Mesenchymal stem cell (in vitro differentiated cells and primary cell): ENCODE results near the gene PRKCQ.

Experiments used
- DNase-seq: peaks from one replicate; pipeline ENCODE4 v3.0.0-alpha.2; 2013
- H2AFZ ChIP-seq: one replicate; pipeline ENCODE4 v1.6.1; 2013; ENCODE audit warnings: low read depth, mild to moderate bottlenecking, control low read depth, inconsistent platforms, low read length, moderate library complexity
- H2AK5ac ChIP-seq: 2 replicates; pipeline ENCODE4 v1.6.1; 2013; ENCODE audit warnings: low read length, moderate library complexity, mild to moderate bottlenecking, inconsistent platforms; ENCODE audit not compliant: severe bottlenecking
- H2BK120ac ChIP-seq: one replicate; pipeline ENCODE4 v1.6.1; 2013; ENCODE audit warnings: low read depth, mild to moderate bottlenecking, inconsistent platforms, low read length, moderate library complexity
- H2BK12ac ChIP-seq, 2 experiments: one replicate each; pipeline ENCODE4 v1.6.1; 2013; ENCODE audit warnings: inconsistent platforms in 2 of 2, low read length in 2 of 2, mild to moderate bottlenecking in 2 of 2, moderate library complexity in 2 of 2, control low read depth in 1 of 2
- H2BK15ac ChIP-seq: one replicate; pipeline ENCODE4 v1.6.1; 2013; ENCODE audit warnings: mild to moderate bottlenecking, low read depth, inconsistent platforms; ENCODE audit not compliant: poor library complexity, severe bottlenecking
- H2BK5ac ChIP-seq: 2 replicates; pipeline ENCODE4 v1.6.1; 2013; ENCODE audit warnings: low read depth, mild to moderate bottlenecking, low read length, control low read depth, inconsistent platforms; ENCODE audit not compliant: poor library complexity, severe bottlenecking
- H3K14ac ChIP-seq, 2 experiments: one replicate each; pipeline ENCODE4 v1.6.1; 2013; ENCODE audit warnings: inconsistent platforms in 2 of 2, low read length in 2 of 2, control low read depth in 1 of 2, mild to moderate bottlenecking in 1 of 2, moderate library complexity in 1 of 2
- H3K18ac ChIP-seq, 2 experiments: one replicate each; pipeline ENCODE4 v1.6.1; 2013; ENCODE audit warnings: inconsistent platforms in 2 of 2, low read length in 2 of 2, control low read depth in 1 of 2, low read depth in 1 of 2, mild to moderate bottlenecking in 1 of 2
- H3K23ac ChIP-seq, 2 experiments: one replicate each; pipeline ENCODE4 v1.6.1; 2013; ENCODE audit warnings: inconsistent platforms in 2 of 2, low read length in 2 of 2, mild to moderate bottlenecking in 2 of 2, moderate library complexity in 2 of 2, control low read depth in 1 of 2
- H3K27ac ChIP-seq: 2 replicates; pipeline ENCODE4 v1.5.1; 2013; ENCODE audit warnings: mild to moderate bottlenecking, moderate library complexity, low read length, control low read depth, inconsistent platforms; ENCODE audit not compliant: poor library complexity, severe bottlenecking
- H3K27me3 ChIP-seq, 2 experiments: 2 replicates each; pipeline versions ENCODE4 v1.6.1 to v1.7.0; 2013; ENCODE audit warnings: low read length in 2 of 2, mild to moderate bottlenecking in 2 of 2, moderate library complexity in 2 of 2, control low read depth in 1 of 2, inconsistent platforms in 1 of 2; ENCODE audit not compliant: control insufficient read depth in 1 of 2, insufficient read depth in 1 of 2
- H3K36me3 ChIP-seq, 2 experiments: 2 replicates each; pipeline versions ENCODE4 v1.6.1 to v1.7.0; 2013; ENCODE audit warnings: low read length in 2 of 2, control low read depth in 1 of 2, inconsistent platforms in 1 of 2, low read depth in 1 of 2, mild to moderate bottlenecking in 1 of 2; ENCODE audit not compliant: insufficient read depth in 2 of 2, control insufficient read depth in 1 of 2
- H3K4ac ChIP-seq, 2 experiments: one replicate each; pipeline ENCODE4 v1.6.1; 2013; ENCODE audit warnings: inconsistent platforms in 2 of 2, low read length in 2 of 2, mild to moderate bottlenecking in 2 of 2, moderate library complexity in 2 of 2, control low read depth in 1 of 2, low read depth in 1 of 2
- H3K4me1 ChIP-seq: 2 replicates; pipeline ENCODE4 v1.6.1; 2013; ENCODE audit warnings: low read depth, low read length, control low read depth; ENCODE audit not compliant: control insufficient read depth, insufficient read depth
- H3K4me2 ChIP-seq: 2 replicates; pipeline ENCODE4 v1.6.1; 2013; ENCODE audit warnings: low read length, mild to moderate bottlenecking, inconsistent platforms; ENCODE audit not compliant: poor library complexity, severe bottlenecking
- H3K4me3 ChIP-seq, 2 experiments: 2 replicates each; pipeline versions ENCODE4 v1.5.1 to v1.7.0; 2013; ENCODE audit warnings: low read length in 2 of 2, mild to moderate bottlenecking in 2 of 2, control low read depth in 1 of 2, low read depth in 1 of 2; ENCODE audit not compliant: insufficient read depth in 1 of 2
- H3K79me1 ChIP-seq: replicated peaks from 2 replicates; pipeline ENCODE4 v1.6.1; 2013; ENCODE audit warnings: mild to moderate bottlenecking, control low read depth, low read length, inconsistent platforms; ENCODE audit not compliant: poor library complexity, severe bottlenecking
- H3K9ac ChIP-seq: 2 replicates; pipeline ENCODE4 v1.7.0; 2013; ENCODE audit warnings: mild to moderate bottlenecking, low read length, moderate library complexity
- H3K9me3 ChIP-seq: 2 replicates; pipeline ENCODE4 v1.7.0; 2013; ENCODE audit warnings: mild to moderate bottlenecking, low read length; ENCODE audit not compliant: control insufficient read depth
- H4K8ac ChIP-seq: one replicate; pipeline ENCODE4 v1.6.1; 2013; ENCODE audit warnings: inconsistent platforms, mild to moderate bottlenecking, low read length, moderate library complexity
- H4K91ac ChIP-seq: one replicate; pipeline ENCODE4 v1.6.1; 2013; ENCODE audit warnings: mild to moderate bottlenecking, low read length, inconsistent platforms
- WGBS: methylation state at CpG from one replicate; pipeline ENCODE4 v1.1.7; 2013; ENCODE audit warnings: mixed read lengths; 5-methylcytosine and 5-hydroxymethylcytosine counted together

The PRKCQ gene

DNA sequence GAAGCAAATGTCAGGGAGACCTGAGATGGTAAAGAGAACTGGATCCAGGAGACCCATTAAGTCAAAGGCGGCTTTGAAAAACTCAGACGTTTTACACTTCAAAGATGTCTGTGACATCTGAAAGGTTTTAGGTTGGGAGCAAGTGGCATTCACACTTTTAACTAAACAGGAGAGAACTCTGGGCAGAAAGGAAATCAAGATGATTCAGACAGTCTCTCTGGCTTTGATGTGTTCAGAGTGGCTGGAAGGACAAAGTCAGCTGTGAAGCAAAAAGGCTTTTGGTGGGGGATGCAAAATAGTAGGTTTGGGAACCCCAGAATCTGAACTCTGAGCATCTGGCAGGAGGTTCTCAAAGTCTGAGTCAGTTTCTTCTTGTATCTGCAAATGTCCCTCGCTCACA is 66.6 kb downstream of the PRKCQ start:
- 55% methylated on average over 3 of the region's 3 CpGs for WGBS

DNA sequence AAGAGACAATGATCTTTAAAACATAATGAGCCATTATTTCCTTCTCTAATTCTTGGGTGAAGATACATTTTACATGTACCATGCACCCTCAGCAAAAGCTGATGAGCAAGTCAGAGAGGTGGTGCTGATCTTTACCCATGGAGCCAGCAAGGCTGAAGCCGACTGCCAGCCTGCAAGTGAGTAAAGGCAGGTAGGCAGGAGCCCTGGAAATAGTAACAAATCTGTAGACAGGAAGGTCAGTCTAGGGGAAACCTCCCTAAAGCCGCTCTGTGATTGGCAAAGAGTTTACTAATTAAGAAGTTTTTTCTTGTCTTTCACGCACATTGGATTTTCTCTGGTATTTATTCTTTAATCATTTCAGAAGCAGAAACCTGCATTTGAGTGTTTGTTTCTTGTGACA is 67.9 kb downstream of the PRKCQ start:
- Histone ChIP-seq H3K36me3 (no peaks in the 10 kb centered on the region), H4K91ac (no peak overlapping the region), H3K4me1 (no peaks in the 10 kb centered on the region), H3K23ac (no peak overlapping the region), H3K79me1 (no peaks in the 10 kb centered on the region), H2AK5ac (no peak overlapping the region), H2BK15ac (no peak overlapping the region), H3K18ac (no peak overlapping the region), H3K9me3 (no peaks in the 10 kb centered on the region), H3K14ac (no peak overlapping the region), H2AFZ (no peak overlapping the region), H3K4me2 (no peak overlapping the region), H2BK5ac (no peak overlapping the region), H3K27ac (no peak overlapping the region), H3K9ac (no peak overlapping the region), H2BK120ac (no peak overlapping the region), H2BK12ac (no peak overlapping the region), H3K27me3 (peaks cover 0 to 10% of the 10 kb centered on the region in 2 experiments), H3K4ac (no peak overlapping the region), H4K8ac (no peak overlapping the region), H3K4me3 (no peak overlapping the region)
- DNase-seq = no peak
- 93% methylated on average over 3 of the region's 3 CpGs for WGBS

More for the DNA sequence above, 66.6 kb downstream of the PRKCQ start:
- Histone ChIP-seq H3K9me3 (no peaks in the 10 kb centered on the region), H3K9ac (no peak overlapping the region), H3K79me1 (no peaks in the 10 kb centered on the region), H2AK5ac (no peak overlapping the region), H2BK15ac (no peak overlapping the region), H3K23ac (no peak overlapping the region), H2BK12ac (no peak overlapping the region), H3K27ac (no peak overlapping the region), H3K4me1 (no peaks in the 10 kb centered on the region), H4K91ac (no peak overlapping the region), H2BK120ac (no peak overlapping the region), H3K4ac (no peak overlapping the region), H3K36me3 (no peaks in the 10 kb centered on the region), H3K18ac (no peak overlapping the region), H2AFZ (no peak overlapping the region), H4K8ac (no peak overlapping the region), H2BK5ac (no peak overlapping the region), H3K14ac (no peak overlapping the region), H3K27me3 (peaks cover 0 to 10% of the 10 kb centered on the region in 2 experiments), H3K4me3 (no peak overlapping the region), H3K4me2 (no peak overlapping the region)
- no peak for DNase-seq

DNA sequence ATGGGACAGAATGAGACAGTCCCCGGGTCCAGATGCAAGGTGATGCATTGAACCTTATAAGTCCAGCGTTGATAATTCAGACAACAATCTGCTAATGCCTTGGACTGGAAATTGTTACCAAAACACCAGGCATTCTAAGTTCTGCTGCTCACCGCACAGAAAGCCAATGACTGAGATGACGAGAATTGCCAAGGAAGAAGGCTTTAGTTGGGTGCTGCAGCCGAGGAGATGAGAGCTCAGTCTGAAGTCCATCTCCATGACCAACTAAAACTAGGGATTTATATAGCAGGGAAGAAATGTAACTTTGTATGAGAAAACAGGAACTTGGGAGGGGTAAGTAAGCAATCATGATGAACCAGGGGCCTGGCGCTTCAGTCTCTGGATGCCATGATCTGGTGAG is 68.7 kb downstream of the PRKCQ start:
- Histone ChIP-seq H3K36me3 (no peaks in the 10 kb centered on the region), H2BK120ac (no peak overlapping the region), H3K4ac (no peak overlapping the region), H2AK5ac (no peak overlapping the region), H3K9me3 (no peaks in the 10 kb centered on the region), H2BK12ac (no peak overlapping the region), H2AFZ (no peak overlapping the region), H3K14ac (no peak overlapping the region), H4K8ac (no peak overlapping the region), H2BK5ac (no peak overlapping the region), H3K4me2 (no peak overlapping the region), H3K27ac (no peak overlapping the region), H3K79me1 (no peaks in the 10 kb centered on the region), H3K23ac (no peak overlapping the region), H3K4me3 (no peak overlapping the region), H3K18ac (no peak overlapping the region), H2BK15ac (no peak overlapping the region), H3K9ac (no peak overlapping the region), H3K4me1 (no peaks in the 10 kb centered on the region), H4K91ac (no peak overlapping the region), H3K27me3 (peaks cover 0 to 2% of the 10 kb centered on the region in 2 experiments)
- DNase-seq = no peak
- 95% methylated on average over 6 of the region's 6 CpGs for WGBS

GRCh38 chr10:6507311-6507710 is 72.8 kb downstream of the PRKCQ start:
- H3K79me1 ChIP-seq = no peaks in the 10 kb centered on the region
- no peaks in the 10 kb centered on the region for H3K4me1 ChIP-seq
- no peak overlapping the region for H2BK5ac ChIP-seq
- no peak overlapping the region for H2BK12ac ChIP-seq
- H2BK15ac ChIP-seq = no peak overlapping the region
- DNase-seq = no peak
- H2AK5ac ChIP-seq = no peak overlapping the region
- H3K27me3 ChIP-seq = no peaks in the 10 kb centered on the region
- H3K4ac ChIP-seq = no peak overlapping the region
- 81% methylated on average over 4 of the region's 5 CpGs for WGBS
- H4K8ac ChIP-seq = no peak overlapping the region
- no peak overlapping the region for H4K91ac ChIP-seq
- no peak overlapping the region for H3K4me3 ChIP-seq
- H3K9ac ChIP-seq = no peak overlapping the region
- H3K9me3 ChIP-seq = no peaks in the 10 kb centered on the region
- H3K27ac ChIP-seq = no peak overlapping the region
- no peak overlapping the region for H2AFZ ChIP-seq
- H2BK120ac ChIP-seq = no peak overlapping the region
- no peak overlapping the region for H3K14ac ChIP-seq
- no peak overlapping the region for H3K23ac ChIP-seq
- no peaks in the 10 kb centered on the region for H3K36me3 ChIP-seq
- no peak overlapping the region for H3K4me2 ChIP-seq
- no peak overlapping the region for H3K18ac ChIP-seq
